GM19463 (cell line): ENCODE data around the gene GTF2IRD1.
"Not testable (repeated sequence)": the region's sequence is repeated elsewhere in the genome, so short reads cannot be mapped to it uniquely, and the experiment has no call there.

Experiments
- ATAC-seq: cut with Tn5 transposase; IDR thresholded peaks from one replicate; pipeline ENCODE4 v1.9.1; 2021; ENCODE audit warnings: mild to moderate bottlenecking, moderate library complexity; ENCODE audit not compliant: unreplicated experiment

GTF2IRD1 gene

DNA sequence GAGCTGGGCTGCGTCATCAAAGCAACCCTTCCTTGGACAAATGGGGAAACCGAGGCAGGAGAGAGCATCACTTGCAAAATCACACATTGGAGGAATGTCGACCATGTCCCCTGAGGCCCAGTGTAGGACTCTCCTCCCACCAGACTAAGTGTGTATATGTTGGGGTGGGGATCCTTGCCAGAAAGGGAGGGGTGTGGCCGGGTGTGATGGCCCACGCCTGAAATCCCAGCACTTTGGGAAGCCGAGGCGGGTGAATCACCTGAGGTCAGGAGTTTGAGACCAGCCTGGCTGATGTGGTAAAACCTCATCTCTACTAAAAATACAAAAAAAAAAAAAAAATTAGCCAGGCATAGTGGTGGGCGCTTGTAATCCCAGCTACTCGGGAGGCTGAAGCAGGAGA, 23.3 kb upstream of the GTF2IRD1 start:
- ATAC-seq = not testable (repeated sequence)

DNA sequence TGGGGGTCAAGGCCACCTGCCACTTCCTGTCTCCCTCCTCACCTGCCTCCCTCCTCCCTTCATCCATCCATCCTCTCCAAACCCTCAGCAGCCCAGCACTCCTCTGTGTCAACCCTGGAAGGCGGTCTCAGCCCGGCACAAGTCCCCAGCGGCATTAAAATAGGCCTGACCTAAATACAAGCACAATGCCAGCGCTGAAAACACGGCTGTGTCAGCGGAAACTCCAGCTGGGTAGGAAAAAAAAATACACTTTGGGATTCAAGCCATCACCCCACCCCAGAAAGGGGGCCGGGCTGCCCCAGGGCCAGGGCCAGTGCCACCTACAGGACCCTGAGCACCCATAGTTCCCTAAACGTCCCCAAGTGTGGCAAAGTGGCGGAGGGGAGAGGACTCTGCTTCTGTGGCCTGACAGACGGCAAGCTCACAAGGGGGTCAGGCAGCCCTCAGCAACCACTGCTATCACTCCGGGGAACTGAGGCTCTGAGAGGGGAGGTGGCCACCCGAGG, 22.7 kb upstream of the GTF2IRD1 start:
- no peak for ATAC-seq

- not testable (repeated sequence) for ATAC-seq
Measured at GRCh38 chr7:74437291-74437571, 16.5 kb upstream of the GTF2IRD1 start.

DNA sequence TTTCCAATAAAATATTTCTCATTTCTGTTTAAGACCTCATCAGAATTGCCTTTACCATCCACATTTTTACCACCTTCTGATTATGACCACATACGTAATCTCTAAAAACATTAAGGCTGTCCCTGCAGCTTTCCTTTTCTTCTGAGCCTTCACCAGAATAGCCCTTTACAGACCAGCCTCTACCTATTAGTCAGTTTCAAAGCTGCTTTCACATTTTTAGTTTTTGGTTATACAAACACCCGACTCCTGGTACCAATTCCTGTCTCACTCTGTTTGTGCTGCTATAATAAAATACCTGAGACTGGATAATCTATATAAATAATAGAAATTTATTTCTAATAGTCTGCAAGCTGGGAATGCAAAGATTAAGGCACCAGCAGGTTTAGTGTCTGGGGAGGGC, 15.4 kb upstream of the GTF2IRD1 start:
- ATAC-seq = no peak

DNA sequence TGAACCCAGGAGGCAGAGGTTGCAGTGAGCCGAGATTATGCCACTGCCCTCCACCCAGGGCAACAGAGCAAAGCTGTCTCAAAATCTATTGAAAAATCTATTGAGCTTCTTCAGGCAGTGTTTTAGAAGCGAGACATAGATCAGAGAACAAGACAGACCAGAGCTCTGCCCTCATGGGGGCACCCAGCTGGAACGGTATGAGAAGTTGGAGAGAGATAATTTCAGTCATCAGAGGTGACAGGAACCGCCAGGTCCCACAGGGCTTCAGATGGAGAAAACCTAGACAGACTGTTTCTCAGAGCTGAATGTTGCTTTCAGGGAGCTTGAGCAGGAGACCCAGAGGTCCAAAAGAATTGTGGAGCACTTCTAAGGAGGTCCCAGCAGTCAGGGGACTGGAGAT, 14.2 kb upstream of the GTF2IRD1 start:
- ATAC-seq = no peak

DNA sequence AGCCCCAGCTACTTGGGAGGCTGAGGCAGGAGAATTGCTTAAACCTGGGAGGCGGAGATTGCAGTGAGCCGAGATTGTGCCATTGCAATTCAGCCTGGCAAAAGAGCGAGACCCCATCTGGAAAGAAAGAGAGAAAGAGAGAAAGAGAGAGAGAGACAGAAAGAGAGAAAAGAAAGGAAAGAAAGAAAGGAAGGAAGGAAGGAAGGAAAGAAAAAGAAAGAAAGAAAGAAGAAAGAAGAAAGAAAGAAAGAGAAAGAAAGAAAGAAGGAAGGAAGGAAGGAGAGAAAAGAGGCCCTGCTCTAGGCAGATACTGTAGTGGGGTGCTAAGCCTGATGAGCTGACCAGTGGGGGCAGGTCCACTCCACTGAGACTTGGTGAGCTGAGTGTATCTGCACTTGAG, 13.6 kb upstream of the GTF2IRD1 start:
- not testable (repeated sequence) for ATAC-seq

DNA sequence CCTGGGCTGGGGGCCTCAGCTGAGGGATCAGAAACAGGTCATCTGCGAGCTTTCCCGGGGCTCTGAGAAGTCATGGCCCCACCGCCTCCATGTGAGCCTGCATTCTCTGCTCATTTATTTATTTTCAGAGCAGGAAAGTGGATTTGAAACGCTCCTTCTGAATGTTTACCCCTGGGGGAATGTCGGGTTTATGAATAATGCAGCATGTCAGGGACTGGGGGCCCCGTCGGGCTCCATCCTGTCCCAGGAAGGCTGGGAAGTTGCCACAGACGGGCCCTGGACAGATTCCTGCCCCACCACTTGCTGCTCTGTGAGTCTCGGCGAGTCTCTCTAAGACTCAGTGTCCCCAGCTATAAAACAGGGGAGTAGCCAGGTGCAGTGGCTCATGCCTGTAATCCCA, 11.9 kb upstream of the GTF2IRD1 start:
- ATAC-seq = no peak

- no peak for ATAC-seq
Measured at GRCh38 chr7:74443543-74444247, 10.0 kb upstream of the GTF2IRD1 start.

- ATAC-seq = no peak
Measured at GRCh38 chr7:74449144-74449543, 4.6 kb upstream of the GTF2IRD1 start.

DNA sequence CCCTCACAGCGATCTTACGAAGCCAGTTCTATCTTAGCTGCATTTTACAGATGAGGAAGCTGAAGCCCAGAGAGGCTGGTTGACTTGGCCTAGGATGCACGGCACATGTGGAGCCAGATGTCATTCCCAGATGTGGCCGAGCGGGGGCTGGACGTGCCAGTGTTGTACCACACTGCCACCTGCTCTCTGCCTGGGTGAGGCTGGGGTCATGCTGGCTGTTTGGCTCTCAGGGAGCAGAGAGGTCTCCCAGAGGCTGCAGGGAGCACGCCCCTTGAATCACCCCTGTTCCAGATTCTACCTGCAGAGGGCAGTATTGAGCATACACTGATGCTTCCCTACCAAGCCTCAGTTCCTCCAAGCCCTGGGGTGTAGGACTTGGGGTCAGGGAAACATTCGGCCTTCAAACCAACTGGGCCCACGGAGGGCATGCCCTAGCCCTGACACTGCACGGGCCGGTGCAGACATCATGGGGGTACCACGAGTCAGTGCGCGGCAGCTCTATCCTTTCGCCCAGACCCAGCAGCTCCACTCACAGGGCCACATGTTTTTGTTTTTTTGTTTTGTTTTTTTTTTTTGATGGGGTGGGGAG, 3.8 kb upstream of the GTF2IRD1 start:
- no peak for ATAC-seq

GRCh38 chr7:74452748-74453321, 871 bp upstream of the GTF2IRD1 start:
- ATAC-seq = no peak

DNA sequence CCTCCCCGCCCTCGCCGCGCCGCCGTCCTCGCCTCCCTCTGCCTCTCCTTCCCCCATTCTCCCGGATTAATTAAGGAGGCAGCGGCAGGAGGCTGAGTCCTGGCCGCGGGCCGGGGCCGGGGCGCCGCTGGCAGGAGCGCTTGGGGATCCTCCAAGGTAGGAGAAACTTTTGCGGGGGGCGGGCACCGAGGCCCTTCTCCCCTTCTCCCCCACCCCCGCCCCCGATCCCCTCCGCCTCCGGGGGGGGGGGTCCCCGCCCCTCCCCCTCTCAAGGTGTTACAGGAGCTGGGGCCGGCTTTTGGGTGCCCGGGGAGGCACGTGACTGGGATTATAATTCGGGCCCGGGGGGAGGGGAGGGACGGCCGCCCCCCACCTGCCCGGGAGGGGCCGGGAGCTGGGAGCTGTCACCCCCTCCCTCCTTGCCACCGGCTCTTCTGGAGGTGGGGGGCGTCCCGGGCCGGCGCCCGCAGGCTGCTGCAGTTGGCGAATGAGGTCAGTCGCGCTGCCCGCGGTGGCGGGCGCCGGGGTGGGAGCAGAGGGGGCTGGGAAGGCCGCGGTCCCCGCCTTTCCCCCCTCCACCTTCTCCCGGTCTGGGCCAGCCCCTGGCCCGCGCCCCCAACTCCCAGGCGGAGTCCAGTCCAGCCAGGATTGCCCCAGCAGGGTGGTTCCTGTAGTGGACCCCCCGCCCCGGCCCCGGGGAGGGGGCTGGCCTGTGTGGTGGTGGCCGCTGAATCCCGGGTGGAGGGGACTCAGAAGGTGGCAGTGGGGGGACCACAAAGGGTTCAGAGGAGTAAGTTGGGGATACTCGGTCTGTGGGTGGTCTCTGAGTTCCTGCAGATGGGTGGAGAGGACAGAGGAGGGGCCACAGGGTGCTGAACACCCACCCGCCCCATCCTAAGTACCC, 567 bp downstream of the GTF2IRD1 start:
- no peak for ATAC-seq

- ATAC-seq = no peak
Measured at GRCh38 chr7:74454925-74455288, 1.2 kb downstream of the GTF2IRD1 start.

GRCh38 chr7:74455291-74455804, 1.6 kb downstream of the GTF2IRD1 start:
- ATAC-seq = no peak

DNA sequence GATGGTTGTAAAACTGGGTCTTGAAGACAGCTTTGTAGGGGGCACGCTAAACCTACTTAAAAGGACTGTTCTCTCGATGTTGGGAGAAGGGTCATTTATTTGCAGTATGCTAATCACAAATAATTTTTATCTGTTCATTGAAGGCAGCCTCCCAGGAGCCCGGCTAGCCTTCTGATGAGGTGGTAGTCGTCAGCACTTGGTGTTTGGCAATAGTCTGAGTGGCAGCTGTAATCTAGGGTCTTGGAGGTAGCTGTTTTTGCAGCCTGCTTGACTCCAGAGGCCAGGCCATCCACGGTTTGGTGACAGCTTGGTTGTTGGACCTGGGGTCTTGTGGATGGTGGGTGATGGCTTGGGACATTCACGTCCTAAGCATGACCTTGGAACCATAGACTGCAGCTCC, 2.2 kb downstream of the GTF2IRD1 start:
- ATAC-seq = no peak

GRCh38 chr7:74457007-74457406, 3.3 kb downstream of the GTF2IRD1 start:
- no peak for ATAC-seq

- no peak for ATAC-seq
Measured at GRCh38 chr7:74461970-74462706, 8.4 kb downstream of the GTF2IRD1 start.

- no peak for ATAC-seq
Measured at GRCh38 chr7:74462707-74463100, 9.0 kb downstream of the GTF2IRD1 start.

DNA sequence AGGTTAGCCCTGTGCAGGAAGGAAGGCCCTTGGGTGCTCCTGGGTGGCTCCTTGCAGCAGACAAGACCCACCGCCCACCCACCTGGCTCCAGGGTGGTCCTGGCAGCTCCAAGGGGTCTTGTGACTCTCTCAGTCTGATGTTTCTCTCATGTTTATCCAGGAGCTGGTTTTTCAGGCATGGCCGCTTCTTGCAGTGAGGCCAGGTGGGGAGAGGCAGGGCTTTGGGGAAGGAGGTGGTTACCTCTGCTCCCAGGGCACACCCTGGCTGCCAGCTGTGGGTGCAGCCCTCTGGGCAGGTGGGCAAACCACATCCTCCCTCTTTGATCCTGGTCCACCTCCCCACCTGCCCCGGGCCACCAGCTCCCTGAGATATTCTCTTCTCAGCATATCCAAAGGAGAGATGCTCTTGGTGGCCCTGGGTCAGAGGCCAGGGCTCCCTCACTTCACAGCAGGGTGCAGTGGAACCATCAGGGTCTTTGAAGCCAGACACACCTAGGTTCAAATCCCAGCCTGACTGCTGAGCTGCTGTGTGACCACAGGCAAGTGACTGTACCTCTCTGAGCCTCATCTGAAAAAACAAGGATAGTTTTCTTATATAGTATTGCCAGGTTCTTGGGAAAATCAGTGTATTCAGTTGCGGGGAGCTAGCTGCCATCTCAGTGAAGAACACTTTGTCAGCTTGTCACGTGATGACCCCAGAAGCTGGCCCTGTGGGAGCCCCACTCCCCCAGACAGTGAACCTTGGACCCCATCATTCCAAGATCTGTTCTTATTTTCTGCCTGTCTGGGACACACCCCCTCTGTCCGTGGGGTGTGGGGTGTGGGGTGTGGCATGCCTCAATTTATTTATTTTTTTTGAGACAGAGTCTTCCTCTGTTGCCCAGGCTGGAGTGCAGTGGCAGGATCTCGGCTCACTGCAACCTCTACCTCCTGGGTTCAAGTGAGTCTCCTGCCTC, 11.5 kb downstream of the GTF2IRD1 start:
- no peak for ATAC-seq
